ENCODE data around the gene ULBP2. TPM values are rescaled to one million over a fixed set of nuclear protein-coding genes. Genes with fewer than 3 reads are reported as not detected.

The ULBP2 gene
- total RNA-seq, 2 experiments from 2014 or later: 0.60 to 2.6 TPM

- Histone ChIP-seq H4K20me1 (ENCODE audit: insufficient read depth, low read length) (peaks cover 5% of the 10 kb centered on the region), H2AFZ (ENCODE audit: low read length) (no peak overlapping the region), H3K27ac (ENCODE audit: low read depth, low read length, poor library complexity, severe bottlenecking) (no peak overlapping the region), H3K4me3 (ENCODE audit: low read depth, low read length, poor library complexity, severe bottlenecking) (no peak overlapping the region), H3K4me2 (ENCODE audit: low read length) (0 out of 2 replicates have a peak overlapping the region, but pooled peaks have one; percentile 43), H3K9me2 (ENCODE audit: insufficient read depth, low read length) (no peaks in the 10 kb centered on the region), H3K4me1 (ENCODE audit: insufficient read depth, low read length, poor library complexity, severe bottlenecking) (peaks cover 12% of the 10 kb centered on the region), H3K79me2 (ENCODE audit: insufficient read depth, low read depth, low read length) (no peaks in the 10 kb centered on the region), H3K36me3 (ENCODE audit: insufficient read depth, low read length) (no peaks in the 10 kb centered on the region), H3K9me3 (ENCODE audit: low read length) (no peaks in the 10 kb centered on the region)
- DNase-seq (ENCODE audit: low spot score): no peak
- ChIA-PET POLR2A (interaction anchor here (0.6 to 0.9 kb wide), 3 partner anchors 8 to 100 kb away, joined by 3 read pairs; no protein-coding TSS in a partner anchor), CTCF (ENCODE audit: unreplicated experiment) (no interaction called here)
- intact Hi-C loops (cut with micrococcal nuclease; ENCODE audit: unreplicated experiment): no loop called here
- TF ChIP-seq EZH2phosphoT487 (IDR thresholded peaks at IDR 0.05; ENCODE audit: borderline replicate concordance, low read depth, low read length): no peak
- no peak for TF ChIP-seq CTCF (conservative IDR thresholded peaks at IDR 0.05; ENCODE audit: low read length)
- no TSS peak for BruUV-seq (replicated peaks)
These were observed 50.0 kb downstream of the ULBP2 start for GRCh38 chr6:149991838-149992237.

GRCh38 chr6:149995235-149995750 is 53.5 kb downstream of the ULBP2 start:
- no peak for DNase-seq (ENCODE audit: low spot score)
- no TSS peak for BruUV-seq (replicated peaks)
- CTCF ChIA-PET (ENCODE audit: unreplicated experiment): no interaction called here

More at GRCh38 chr6:149995235-149995750, 53.5 kb downstream of the ULBP2 start:
- Histone ChIP-seq H3K79me2 (ENCODE audit: insufficient read depth, low read depth, low read length) (no peaks in the 10 kb centered on the region), H3K9me2 (ENCODE audit: insufficient read depth, low read length) (no peaks in the 10 kb centered on the region), H4K20me1 (ENCODE audit: insufficient read depth, low read length) (no peaks in the 10 kb centered on the region; the same call in 1 of the 2 replicates), H3K9me3 (ENCODE audit: low read length) (no peaks in the 10 kb centered on the region), H3K27ac (ENCODE audit: low read depth, low read length, poor library complexity, severe bottlenecking) (no peak overlapping the region), H3K4me3 (ENCODE audit: low read depth, low read length, poor library complexity, severe bottlenecking) (no peak overlapping the region), H3K4me1 (ENCODE audit: insufficient read depth, low read length, poor library complexity, severe bottlenecking) (peaks cover 11% of the 10 kb centered on the region), H2AFZ (ENCODE audit: low read length) (no peak overlapping the region), H3K4me2 (ENCODE audit: low read length) (no peak overlapping the region), H3K36me3 (ENCODE audit: insufficient read depth, low read length) (0 out of 2 replicates have a peak, but pooled peaks cover under 1% of the 10 kb centered on the region)
- intact Hi-C loops (cut with micrococcal nuclease; ENCODE audit: unreplicated experiment): no loop called here
- no peak for TF ChIP-seq CTCF (conservative IDR thresholded peaks at IDR 0.05; ENCODE audit: low read length)
- no peak for TF ChIP-seq EZH2phosphoT487 (IDR thresholded peaks at IDR 0.05; ENCODE audit: borderline replicate concordance, low read depth, low read length)
- POLR2A ChIA-PET: no interaction called here
